ENCODE measurements around the gene HSBP1.

HSBP1 gene

DNA sequence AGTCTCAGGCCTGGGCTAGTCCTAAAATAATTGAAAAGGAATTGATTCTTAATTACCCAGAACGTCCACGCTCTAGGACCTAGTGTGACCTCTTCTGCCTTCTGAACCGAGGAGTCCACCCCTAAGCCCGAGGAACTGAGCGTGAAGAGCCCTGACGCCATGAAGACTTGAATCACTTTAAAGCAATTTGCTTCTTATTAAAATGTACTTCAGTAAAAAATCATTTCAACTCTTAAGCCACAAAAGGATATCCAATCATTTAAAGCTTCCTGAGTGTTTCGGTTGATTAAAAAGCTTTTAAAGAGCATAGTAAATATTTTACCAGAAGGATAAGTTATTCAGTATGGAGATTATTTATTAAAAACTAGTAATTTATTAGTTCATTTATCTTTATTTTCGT is 11.6 kb downstream of the HSBP1 start:
- H3K27me3 ChIP-seq (ENCODE audit: control insufficient read depth, insufficient read depth, low read length) = no peaks in the 10 kb centered on the region

DNA sequence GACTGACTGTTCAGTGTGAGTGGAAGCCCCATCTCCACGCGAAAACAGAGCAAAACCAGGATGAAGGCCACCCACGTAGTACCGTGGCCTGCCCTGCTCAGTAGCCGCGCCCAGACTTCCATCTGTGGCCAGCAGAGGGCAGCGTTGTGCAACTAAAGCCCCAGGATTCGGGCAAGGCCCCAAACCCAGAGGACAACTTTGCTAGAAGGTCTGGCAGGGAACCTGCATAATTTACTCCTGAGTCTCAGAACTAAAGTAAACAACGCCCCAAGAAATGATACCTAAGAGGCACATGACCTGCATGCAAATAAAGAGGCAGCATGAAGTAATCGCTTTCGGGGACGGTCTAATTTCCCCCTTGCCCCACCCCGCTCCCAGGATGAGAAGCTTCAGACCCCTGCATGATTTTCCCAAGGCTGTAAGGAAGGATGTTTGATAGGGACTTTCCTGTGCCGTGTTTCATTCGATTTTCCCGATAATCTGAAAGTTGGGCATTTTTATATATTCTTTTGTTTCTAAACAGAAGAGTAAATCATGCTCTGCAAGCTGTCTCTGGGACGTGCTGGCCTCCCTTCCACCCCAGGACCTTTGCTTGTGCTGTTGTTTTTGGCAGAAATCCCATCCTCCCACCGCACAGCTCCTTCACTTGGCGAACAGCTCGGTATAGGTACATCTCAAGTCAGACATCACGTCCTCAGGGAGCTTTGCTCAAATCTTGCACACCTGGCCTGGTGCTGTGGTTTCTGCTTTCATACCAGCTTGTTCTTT is 18.6 kb downstream of the HSBP1 start:
- H3K27me3 ChIP-seq (ENCODE audit: control insufficient read depth, insufficient read depth, low read length) = no peaks in the 10 kb centered on the region
- H3K36me3 ChIP-seq (ENCODE audit: control insufficient read depth, insufficient read depth, low read length) = no peaks in the 10 kb centered on the region
- H3K9ac ChIP-seq (ENCODE audit: low read depth, low read length) = no peak overlapping the region

More for the DNA sequence above, 11.6 kb downstream of the HSBP1 start:
- Histone ChIP-seq H3K9me3 (ENCODE audit: control insufficient read depth, insufficient read depth, low read length) (no peaks in the 10 kb centered on the region), H3K36me3 (ENCODE audit: control insufficient read depth, insufficient read depth, low read length) (no peaks in the 10 kb centered on the region), H3K9ac (ENCODE audit: low read depth, low read length) (no peak overlapping the region), H3K4me3 (ENCODE audit: low read depth, low read length) (no peak overlapping the region), H3K27ac (ENCODE audit: low read depth, low read length) (no peak overlapping the region), H3K4me1 (ENCODE audit: control insufficient read depth, insufficient read depth, low read length) (peaks cover 8% of the 10 kb centered on the region)

DNA sequence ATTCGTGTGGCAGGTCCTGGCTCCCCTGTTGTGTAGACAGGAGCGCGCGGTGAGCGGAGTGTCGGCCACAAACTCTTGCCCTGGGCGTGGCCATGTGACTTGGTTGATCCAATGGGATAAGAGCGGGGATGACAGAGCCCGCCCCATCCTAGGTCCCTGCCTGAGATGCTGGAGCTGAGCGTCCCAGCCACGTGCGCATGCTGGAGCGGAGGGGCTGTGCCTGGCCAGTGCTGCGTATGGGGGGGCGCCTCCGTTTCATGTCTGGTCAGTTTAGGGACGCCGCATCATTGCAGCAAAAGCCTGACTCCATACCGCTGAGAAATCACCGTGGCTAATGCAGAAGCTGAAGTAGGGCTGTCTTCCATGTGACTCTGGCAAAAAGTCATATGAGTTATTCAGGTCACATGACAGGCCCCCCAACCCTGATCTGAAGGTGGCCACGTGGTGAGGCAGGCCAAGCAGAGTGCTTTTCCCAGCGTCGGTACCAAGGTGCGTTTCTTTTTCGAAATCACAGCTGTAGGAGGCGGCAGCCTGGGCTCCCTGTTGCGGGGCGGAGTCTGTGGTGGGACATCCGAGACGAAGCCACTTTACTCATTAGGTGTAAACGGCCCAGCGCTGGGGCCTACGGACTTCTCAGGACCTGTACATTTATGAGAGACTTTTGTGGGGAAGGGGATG is 22.5 kb downstream of the HSBP1 start:
- Histone ChIP-seq H3K27me3 (ENCODE audit: control insufficient read depth, insufficient read depth, low read length) (no peaks in the 10 kb centered on the region), H3K4me3 (ENCODE audit: low read depth, low read length) (no peak overlapping the region), H3K36me3 (ENCODE audit: control insufficient read depth, insufficient read depth, low read length) (no peaks in the 10 kb centered on the region), H3K9me3 (ENCODE audit: control insufficient read depth, insufficient read depth, low read length) (no peaks in the 10 kb centered on the region), H3K4me1 (ENCODE audit: control insufficient read depth, insufficient read depth, low read length) (peaks cover 16% of the 10 kb centered on the region), H3K9ac (ENCODE audit: low read depth, low read length) (no peak overlapping the region), H3K27ac (ENCODE audit: low read depth, low read length) (no peak overlapping the region)

More for the DNA sequence above, 18.6 kb downstream of the HSBP1 start:
- no peaks in the 10 kb centered on the region for H3K9me3 ChIP-seq (ENCODE audit: control insufficient read depth, insufficient read depth, low read length)
- peaks cover 18% of the 10 kb centered on the region for H3K4me1 ChIP-seq (ENCODE audit: control insufficient read depth, insufficient read depth, low read length)
- no peak overlapping the region for H3K27ac ChIP-seq (ENCODE audit: low read depth, low read length)
- H3K4me3 ChIP-seq (ENCODE audit: low read depth, low read length) = no peak overlapping the region

DNA sequence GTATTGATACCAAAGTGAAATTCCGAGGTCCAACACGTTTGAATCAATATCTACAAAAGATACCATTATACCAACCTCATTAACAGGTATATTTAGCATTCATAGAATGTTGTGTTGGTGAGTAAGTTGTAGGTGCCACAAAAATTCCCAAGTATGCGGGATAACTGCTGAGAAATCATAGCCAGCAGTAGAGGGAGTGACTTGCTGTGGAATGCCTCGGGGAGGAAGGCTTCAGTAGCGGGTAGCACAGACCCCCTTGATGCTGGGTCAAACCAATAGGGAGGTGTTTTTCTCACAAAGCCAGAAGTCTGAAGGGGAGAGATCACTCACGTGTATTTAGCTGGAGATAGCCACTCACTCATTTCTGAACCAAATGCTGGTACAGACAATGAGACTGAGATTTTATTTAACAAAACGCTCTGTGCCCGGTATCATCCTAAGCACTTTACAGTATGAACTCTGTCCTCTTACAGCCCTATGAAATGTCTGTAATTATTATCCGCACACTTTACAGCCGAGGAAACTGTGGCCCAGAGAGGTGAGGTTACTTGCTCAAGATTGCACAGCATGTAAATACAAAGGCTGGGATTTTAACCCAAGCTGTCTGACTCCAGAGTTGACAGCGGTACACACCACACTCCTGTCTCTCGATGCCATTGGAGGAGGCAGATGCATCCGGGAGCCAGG is 23.1 kb downstream of the HSBP1 start:
- no peaks in the 10 kb centered on the region for H3K9me3 ChIP-seq (ENCODE audit: control insufficient read depth, insufficient read depth, low read length)
- no peaks in the 10 kb centered on the region for H3K27me3 ChIP-seq (ENCODE audit: control insufficient read depth, insufficient read depth, low read length)
- H3K27ac ChIP-seq (ENCODE audit: low read depth, low read length) = no peak overlapping the region
- H3K36me3 ChIP-seq (ENCODE audit: control insufficient read depth, insufficient read depth, low read length) = no peaks in the 10 kb centered on the region
- H3K9ac ChIP-seq (ENCODE audit: low read depth, low read length) = no peak overlapping the region
- no peak overlapping the region for H3K4me3 ChIP-seq (ENCODE audit: low read depth, low read length)
- H3K4me1 ChIP-seq (ENCODE audit: control insufficient read depth, insufficient read depth, low read length) = peaks cover 20% of the 10 kb centered on the region

DNA sequence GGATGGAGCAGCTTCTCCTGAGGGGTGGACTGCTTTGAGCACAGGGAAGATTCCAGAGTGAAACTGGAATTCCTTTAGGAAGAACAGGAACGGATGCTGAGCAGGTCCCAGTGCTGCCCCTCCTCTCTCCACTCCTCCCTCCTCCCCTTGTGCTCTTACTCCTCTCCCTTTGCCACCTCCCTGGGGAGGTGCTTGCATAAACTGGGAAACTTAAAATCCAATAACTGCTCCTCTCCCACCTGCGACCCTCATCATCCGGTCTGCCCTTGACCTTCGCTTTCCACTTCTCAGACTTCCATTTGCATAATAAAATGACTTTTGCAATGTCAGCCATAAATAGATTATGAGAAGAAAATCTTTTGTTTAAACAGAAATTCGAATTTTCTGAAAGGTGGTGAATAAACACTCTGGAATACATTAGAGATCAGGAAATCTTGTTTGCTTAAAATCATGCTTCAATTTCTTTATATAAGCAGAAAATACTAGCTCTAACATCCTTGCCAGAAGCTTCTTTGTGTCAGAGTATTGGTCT is 23.7 kb downstream of the HSBP1 start:
- Histone ChIP-seq H3K27me3 (ENCODE audit: control insufficient read depth, insufficient read depth, low read length) (no peaks in the 10 kb centered on the region), H3K27ac (ENCODE audit: low read depth, low read length) (no peak overlapping the region), H3K36me3 (ENCODE audit: control insufficient read depth, insufficient read depth, low read length) (no peaks in the 10 kb centered on the region), H3K9me3 (ENCODE audit: control insufficient read depth, insufficient read depth, low read length) (no peaks in the 10 kb centered on the region), H3K9ac (ENCODE audit: low read depth, low read length) (no peak overlapping the region), H3K4me1 (ENCODE audit: control insufficient read depth, insufficient read depth, low read length) (peaks cover 25% of the 10 kb centered on the region), H3K4me3 (ENCODE audit: low read depth, low read length) (no peak overlapping the region)

DNA sequence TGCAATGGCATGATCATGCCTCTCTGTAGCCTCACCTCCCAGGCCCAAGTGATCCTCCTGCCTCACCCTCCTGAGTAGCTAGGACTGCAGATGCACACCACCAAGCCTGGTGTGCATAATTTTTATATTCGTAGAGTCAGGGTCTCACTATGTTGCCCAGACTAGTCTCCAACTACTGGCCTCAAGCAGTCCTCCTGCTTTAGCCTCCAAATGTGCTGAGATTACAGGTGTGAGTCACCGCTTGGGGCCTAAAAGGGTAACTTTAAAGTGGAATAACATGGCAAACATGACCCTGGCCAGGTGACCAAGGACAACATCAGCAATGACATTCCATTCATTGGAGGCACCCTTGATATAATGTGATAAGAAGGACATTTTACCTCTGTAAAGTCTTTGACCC is 26.1 kb downstream of the HSBP1 start:
- H3K36me3 ChIP-seq (ENCODE audit: control insufficient read depth, insufficient read depth, low read length) = no peaks in the 10 kb centered on the region
- H3K4me3 ChIP-seq (ENCODE audit: low read depth, low read length) = no peak overlapping the region
- H3K27ac ChIP-seq (ENCODE audit: low read depth, low read length) = no peak overlapping the region
- H3K27me3 ChIP-seq (ENCODE audit: control insufficient read depth, insufficient read depth, low read length) = no peaks in the 10 kb centered on the region
- H3K9me3 ChIP-seq (ENCODE audit: control insufficient read depth, insufficient read depth, low read length) = no peaks in the 10 kb centered on the region
- peaks cover 33% of the 10 kb centered on the region for H3K4me1 ChIP-seq (ENCODE audit: control insufficient read depth, insufficient read depth, low read length)
- H3K9ac ChIP-seq (ENCODE audit: low read depth, low read length) = no peak overlapping the region

DNA sequence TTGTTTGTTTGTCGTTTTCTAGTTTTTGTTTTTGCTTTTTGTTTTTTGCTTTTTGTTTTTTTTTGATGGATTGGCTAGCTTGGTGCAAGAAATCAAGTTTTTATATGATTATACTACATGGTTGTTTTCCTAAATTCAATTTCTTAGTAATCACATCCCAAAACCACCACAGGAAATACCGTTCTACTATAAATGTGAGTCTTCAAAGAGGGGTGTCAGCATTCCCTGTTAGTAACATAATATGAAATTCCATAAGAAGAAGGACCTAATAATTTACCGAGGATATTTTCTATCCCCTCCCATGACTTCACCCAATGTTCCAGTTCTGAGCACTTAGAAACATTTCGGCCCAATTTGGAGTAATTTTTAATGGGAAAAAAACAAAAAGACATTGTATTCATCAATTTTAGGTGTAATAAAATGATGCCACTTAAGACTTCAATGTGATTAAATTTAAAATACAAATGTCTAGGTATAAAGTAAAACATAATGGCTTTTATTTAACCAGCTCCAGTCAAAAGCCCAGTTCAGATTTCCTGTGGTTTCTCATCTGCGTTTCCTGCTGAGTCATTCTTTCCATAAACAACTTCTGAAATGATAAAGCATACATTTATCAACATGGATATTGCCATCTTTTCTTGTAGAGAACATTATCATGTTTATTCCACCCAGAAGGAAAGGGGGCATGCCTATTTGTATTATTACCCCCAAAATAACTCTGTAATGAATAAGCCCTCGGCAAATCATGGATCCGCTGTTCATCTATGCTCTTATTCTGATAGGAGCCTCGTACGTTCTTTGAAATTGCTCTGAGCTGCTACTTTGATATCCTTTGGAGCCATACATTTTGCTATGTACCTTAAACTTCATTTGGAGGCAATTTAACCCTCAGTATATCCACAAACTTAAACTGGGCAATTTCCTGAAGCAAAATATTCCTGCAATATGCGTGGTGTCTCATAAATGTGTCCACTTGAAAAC is 28.1 kb downstream of the HSBP1 start:
- H3K27ac ChIP-seq (ENCODE audit: low read depth, low read length) = no peak overlapping the region
- no peak overlapping the region for H3K4me3 ChIP-seq (ENCODE audit: low read depth, low read length)
- no peaks in the 10 kb centered on the region for H3K27me3 ChIP-seq (ENCODE audit: control insufficient read depth, insufficient read depth, low read length)

DNA sequence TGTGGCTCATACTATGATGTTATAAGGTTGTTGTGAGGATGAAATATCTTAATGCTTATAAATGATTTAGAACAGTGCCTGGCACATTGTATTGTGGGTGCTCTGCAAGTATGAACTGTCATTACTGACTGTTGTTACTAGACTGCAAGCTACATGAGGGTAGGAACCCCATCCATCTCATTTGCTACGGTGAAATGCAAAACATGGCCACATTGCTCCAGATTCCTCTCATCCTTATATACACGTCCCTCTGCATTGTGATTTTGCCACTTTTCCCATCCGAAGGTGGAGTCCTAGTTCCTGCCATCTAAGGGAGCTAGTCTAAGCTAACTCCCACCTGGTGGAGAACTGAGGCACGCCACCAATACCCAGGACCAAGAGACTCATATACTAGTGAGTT is 29.8 kb downstream of the HSBP1 start:
- Histone ChIP-seq H3K27me3 (ENCODE audit: control insufficient read depth, insufficient read depth, low read length) (no peaks in the 10 kb centered on the region), H3K36me3 (ENCODE audit: control insufficient read depth, insufficient read depth, low read length) (no peaks in the 10 kb centered on the region), H3K9me3 (ENCODE audit: control insufficient read depth, insufficient read depth, low read length) (no peaks in the 10 kb centered on the region), H3K4me3 (ENCODE audit: low read depth, low read length) (no peak overlapping the region), H3K4me1 (ENCODE audit: control insufficient read depth, insufficient read depth, low read length) (peaks cover 51% of the 10 kb centered on the region), H3K27ac (ENCODE audit: low read depth, low read length) (no peak overlapping the region), H3K9ac (ENCODE audit: low read depth, low read length) (no peak overlapping the region)

More for the DNA sequence above, 28.1 kb downstream of the HSBP1 start:
- H3K9me3 ChIP-seq (ENCODE audit: control insufficient read depth, insufficient read depth, low read length) = no peaks in the 10 kb centered on the region
- peaks cover 41% of the 10 kb centered on the region for H3K4me1 ChIP-seq (ENCODE audit: control insufficient read depth, insufficient read depth, low read length)
- no peak overlapping the region for H3K9ac ChIP-seq (ENCODE audit: low read depth, low read length)
- no peaks in the 10 kb centered on the region for H3K36me3 ChIP-seq (ENCODE audit: control insufficient read depth, insufficient read depth, low read length)

DNA sequence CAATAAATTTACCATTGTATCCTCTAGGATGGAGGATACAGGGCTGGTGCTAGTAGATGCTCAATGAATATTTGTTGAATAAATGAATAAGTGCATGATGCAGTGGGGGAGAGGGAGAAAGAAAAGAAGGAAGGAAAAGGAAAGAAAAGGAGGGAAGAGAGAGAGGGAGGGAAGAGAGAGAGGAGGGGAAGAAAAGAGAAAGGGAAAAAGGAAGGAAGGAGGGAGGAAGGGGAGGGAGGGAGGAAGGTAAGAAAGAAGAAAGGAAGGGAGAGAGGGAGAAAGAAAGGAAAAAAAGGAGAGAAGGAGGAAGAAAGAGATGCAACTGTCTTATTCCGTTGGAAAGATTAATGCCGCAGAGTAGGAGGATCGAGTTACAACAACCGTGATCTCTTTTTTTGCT is 30.4 kb downstream of the HSBP1 start:
- Histone ChIP-seq H3K4me1 (ENCODE audit: control insufficient read depth, insufficient read depth, low read length) (peaks cover 57% of the 10 kb centered on the region), H3K4me3 (ENCODE audit: low read depth, low read length) (no peak overlapping the region), H3K27me3 (ENCODE audit: control insufficient read depth, insufficient read depth, low read length) (no peaks in the 10 kb centered on the region), H3K27ac (ENCODE audit: low read depth, low read length) (no peak overlapping the region), H3K9me3 (ENCODE audit: control insufficient read depth, insufficient read depth, low read length) (no peaks in the 10 kb centered on the region), H3K36me3 (ENCODE audit: control insufficient read depth, insufficient read depth, low read length) (no peaks in the 10 kb centered on the region), H3K9ac (ENCODE audit: low read depth, low read length) (no peak overlapping the region)

DNA sequence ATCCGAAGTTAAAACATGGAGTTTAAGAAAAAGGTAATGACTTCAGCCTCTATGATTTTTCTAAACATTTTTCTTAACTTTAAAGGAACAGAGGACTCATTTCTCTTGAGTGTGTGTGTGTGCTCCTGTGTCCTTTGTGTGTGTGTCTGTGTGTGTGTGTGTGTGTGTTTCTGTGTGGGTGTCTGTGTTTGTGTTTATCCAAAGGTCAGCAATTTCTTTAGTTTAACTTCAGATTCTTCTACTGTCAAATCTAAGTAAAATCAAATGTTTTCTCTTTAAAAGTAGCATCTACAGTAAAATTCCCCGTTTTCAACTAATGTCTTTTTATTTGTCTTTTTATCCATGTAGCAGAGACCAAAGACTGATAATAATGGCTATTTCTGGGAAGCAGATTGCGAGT is 31.8 kb downstream of the HSBP1 start:
- Histone ChIP-seq H3K4me3 (ENCODE audit: low read depth, low read length) (no peak overlapping the region), H3K9ac (ENCODE audit: low read depth, low read length) (peak overlapping the region; percentile 1; the same call in 1 of the 2 replicates), H3K36me3 (ENCODE audit: control insufficient read depth, insufficient read depth, low read length) (no peaks in the 10 kb centered on the region), H3K27me3 (ENCODE audit: control insufficient read depth, insufficient read depth, low read length) (no peaks in the 10 kb centered on the region), H3K27ac (ENCODE audit: low read depth, low read length) (peak overlapping the region; percentile 98), H3K9me3 (ENCODE audit: control insufficient read depth, insufficient read depth, low read length) (no peaks in the 10 kb centered on the region), H3K4me1 (ENCODE audit: control insufficient read depth, insufficient read depth, low read length) (peaks cover 70% of the 10 kb centered on the region)

All from HUES48 (cell line).